HUES64 (cell line): ENCODE measurements around the gene ZC3H10.

Experiments
- H3K27ac ChIP-seq: 2 replicates; pipeline ENCODE4 v1.7.0; 2013; ENCODE audit warnings: low read depth, low read length, inconsistent platforms
- H3K27me3 ChIP-seq: 2 replicates; pipeline ENCODE4 v1.6.1; 2013; ENCODE audit warnings: mild to moderate bottlenecking, low read length; ENCODE audit not compliant: insufficient read depth
- H3K36me3 ChIP-seq: 2 replicates; pipeline ENCODE4 v1.6.1; 2013; ENCODE audit warnings: mild to moderate bottlenecking, low read length; ENCODE audit not compliant: insufficient read depth
- H3K4me1 ChIP-seq: 2 replicates; pipeline ENCODE4 v1.6.1; 2013; ENCODE audit warnings: mild to moderate bottlenecking, low read length, moderate library complexity; ENCODE audit not compliant: insufficient read depth
- H3K4me3 ChIP-seq: 2 replicates; pipeline ENCODE4 v1.5.1; 2013; ENCODE audit warnings: mild to moderate bottlenecking, low read length, moderate library complexity
- H3K9ac ChIP-seq: 2 replicates; pipeline ENCODE4 v1.6.1; 2013; ENCODE audit warnings: mild to moderate bottlenecking, low read depth, low read length
- H3K9me3 ChIP-seq: 2 replicates; pipeline ENCODE4 v1.6.1; 2013; ENCODE audit warnings: low read depth, low read length; ENCODE audit not compliant: insufficient read depth
- WGBS: fragments of 150-250, 120-280 bp; methylation state at CpG from one replicate; pipeline ENCODE4 v1.1.7; 2013; ENCODE audit warnings: missing lambda C conversion rate; 5-methylcytosine and 5-hydroxymethylcytosine counted together

The ZC3H10 gene

GRCh38 chr12:56102683-56103065, 15.4 kb upstream of the ZC3H10 start:
- peaks cover 4% of the 10 kb centered on the region; the same call in 1 of the 2 replicates for H3K4me1 ChIP-seq
- H3K27ac ChIP-seq = no peak overlapping the region
- peaks cover 60% of the 10 kb centered on the region for H3K36me3 ChIP-seq
- no peak overlapping the region for H3K9ac ChIP-seq
- H3K9me3 ChIP-seq = no peaks in the 10 kb centered on the region
- H3K27me3 ChIP-seq = no peaks in the 10 kb centered on the region
- 87% methylated on average over 1 of the region's 1 CpG for WGBS
- no peak overlapping the region for H3K4me3 ChIP-seq

GRCh38 chr12:56103066-56103711, 14.9 kb upstream of the ZC3H10 start:
- Histone ChIP-seq H3K27me3 (no peaks in the 10 kb centered on the region), H3K9ac (peak overlapping the region; percentile 84; the same call in 1 of the 2 replicates), H3K36me3 (peaks cover 63% of the 10 kb centered on the region), H3K27ac (peak overlapping the region; percentile 87), H3K4me1 (peaks cover 4% of the 10 kb centered on the region; the same call in 1 of the 2 replicates), H3K4me3 (peak overlapping the region; percentile 96), H3K9me3 (no peaks in the 10 kb centered on the region)
- WGBS = 90% methylated on average over 6 of the region's 6 CpGs

GRCh38 chr12:56103823-56104108, 14.3 kb upstream of the ZC3H10 start:
- Histone ChIP-seq H3K4me3 (peak overlapping the region; percentile 96), H3K9me3 (no peaks in the 10 kb centered on the region), H3K9ac (peak overlapping the region; percentile 84), H3K27ac (peak overlapping the region; percentile 87), H3K36me3 (peaks cover 63% of the 10 kb centered on the region), H3K27me3 (no peaks in the 10 kb centered on the region), H3K4me1 (peaks cover 4% of the 10 kb centered on the region; the same call in 1 of the 2 replicates)
- 17% methylated on average over 8 of the region's 8 CpGs for WGBS

GRCh38 chr12:56104109-56104814, 13.8 kb upstream of the ZC3H10 start, which contains the start of gene PA2G4:
TSS of gene PA2G4 (plus strand) at chr12:56104559. CDS start at chr12:56104738, 179 bp downstream.
- Histone ChIP-seq H3K27me3 (no peaks in the 10 kb centered on the region), H3K36me3 (peaks cover 62% of the 10 kb centered on the region), H3K4me1 (peaks cover 4% of the 10 kb centered on the region; the same call in 1 of the 2 replicates), H3K9ac (peak within 1 kb of the TSS; percentile 97), H3K4me3 (peak within 1 kb of the TSS; percentile 96), H3K9me3 (no peaks in the 10 kb centered on the region), H3K27ac (peak within 1 kb of the TSS; percentile 87)
- under 1% methylated on average over 60 of the region's 60 CpGs for WGBS

GRCh38 chr12:56104815-56105608, 13.1 kb upstream of the ZC3H10 start:
- peak overlapping the region; percentile 96 for H3K4me3 ChIP-seq
- H3K9ac ChIP-seq = peak overlapping the region; percentile 97
- peaks cover 4% of the 10 kb centered on the region; the same call in 1 of the 2 replicates for H3K4me1 ChIP-seq
- peak overlapping the region; percentile 87 for H3K27ac ChIP-seq
- WGBS = 1% methylated on average over 40 of the region's 40 CpGs
- H3K9me3 ChIP-seq = no peaks in the 10 kb centered on the region
- H3K36me3 ChIP-seq = peaks cover 62% of the 10 kb centered on the region
- no peaks in the 10 kb centered on the region for H3K27me3 ChIP-seq

- H3K9ac ChIP-seq = peak overlapping the region; percentile 97
- no peaks in the 10 kb centered on the region for H3K9me3 ChIP-seq
- H3K27ac ChIP-seq = no peak overlapping the region
- peaks cover 65% of the 10 kb centered on the region for H3K36me3 ChIP-seq
- peaks cover 4% of the 10 kb centered on the region; the same call in 1 of the 2 replicates for H3K4me1 ChIP-seq
- peak overlapping the region; percentile 96 for H3K4me3 ChIP-seq
- no peaks in the 10 kb centered on the region for H3K27me3 ChIP-seq
- 47% methylated on average over 2 of the region's 2 CpGs for WGBS
Measured at GRCh38 chr12:56105609-56105902, 12.5 kb upstream of the ZC3H10 start.

- Histone ChIP-seq H3K9me3 (no peaks in the 10 kb centered on the region), H3K27me3 (no peaks in the 10 kb centered on the region), H3K27ac (no peak overlapping the region), H3K4me3 (no peak overlapping the region), H3K36me3 (peaks cover 65% of the 10 kb centered on the region), H3K9ac (no peak overlapping the region), H3K4me1 (peaks cover 4% of the 10 kb centered on the region; the same call in 1 of the 2 replicates)
- 87% methylated on average over 3 of the region's 3 CpGs for WGBS
Measured at GRCh38 chr12:56107242-56107641, 10.8 kb upstream of the ZC3H10 start.

- Histone ChIP-seq H3K9me3 (no peaks in the 10 kb centered on the region), H3K4me3 (no peak overlapping the region), H3K27me3 (no peaks in the 10 kb centered on the region), H3K36me3 (peaks cover 83% of the 10 kb centered on the region), H3K4me1 (peaks cover 4% of the 10 kb centered on the region; the same call in 1 of the 2 replicates), H3K27ac (no peak overlapping the region), H3K9ac (no peak overlapping the region)
- WGBS = 97% methylated on average over 5 of the region's 5 CpGs
Measured at GRCh38 chr12:56110571-56110970, 7.5 kb upstream of the ZC3H10 start.

- 100% methylated on average over 1 of the region's 1 CpG for WGBS
- Histone ChIP-seq H3K36me3 (peaks cover 62% of the 10 kb centered on the region), H3K27ac (no peak overlapping the region)
Measured at GRCh38 chr12:56114084-56114483, 4.0 kb upstream of the ZC3H10 start.

GRCh38 chr12:56115329-56115728, 2.7 kb upstream of the ZC3H10 start:
- Histone ChIP-seq H3K27me3 (no peaks in the 10 kb centered on the region), H3K27ac (peak overlapping the region; percentile 55), H3K4me3 (peak overlapping the region; percentile 83), H3K4me1 (peaks cover 17% of the 10 kb centered on the region), H3K9ac (peak overlapping the region; percentile 98), H3K36me3 (peaks cover 54% of the 10 kb centered on the region), H3K9me3 (no peaks in the 10 kb centered on the region)
- 46% methylated on average over 10 of the region's 10 CpGs for WGBS

More at GRCh38 chr12:56114084-56114483, 4.0 kb upstream of the ZC3H10 start:
- Histone ChIP-seq H3K4me1 (peaks cover 5% of the 10 kb centered on the region), H3K4me3 (no peak overlapping the region), H3K9me3 (no peaks in the 10 kb centered on the region), H3K9ac (no peak overlapping the region), H3K27me3 (no peaks in the 10 kb centered on the region)
